Calu3 (cell line): ENCODE results near the gene SLX9. TPM values are rescaled to one million over a fixed set of nuclear protein-coding genes. Genes with fewer than 3 reads are reported as not detected.

Experiments
- BruUV-seq: library from RNA; stranded (reverse); fragments of 400-500 nt; replicated peaks from 2 replicates; lab custom pipeline; 2021; lab: Mats Ljungman, UMichigan
- CTCF ChIA-PET: fragments of 300-600 bp; sonication (Branson Sonifier 250); formaldehyde crosslinking; loops from one replicate; lab custom pipeline; 2022; ENCODE audit warnings: antibody characterized with exemption; lab: Charles Lee
- DNase-seq: peaks from one replicate; pipeline ENCODE4 v3.0.0; 2022
- H3K27ac Mint-ChIP-seq: one replicate; pipeline ENCODE4 v1.8.0; 2022; ENCODE audit warnings: mixed read lengths; ENCODE audit not compliant: unreplicated experiment
- H3K27me3 Mint-ChIP-seq: one replicate; pipeline ENCODE4 v1.8.0; 2022; ENCODE audit warnings: mixed read lengths; ENCODE audit not compliant: unreplicated experiment
- H3K36me3 Mint-ChIP-seq: one replicate; pipeline ENCODE4 v1.8.0; 2022; ENCODE audit warnings: mild to moderate bottlenecking, moderate library complexity, mixed read lengths; ENCODE audit not compliant: insufficient read depth, unreplicated experiment
- H3K4me1 Mint-ChIP-seq: one replicate; pipeline ENCODE4 v1.8.0; 2022; ENCODE audit warnings: mild to moderate bottlenecking, low read depth, mixed read lengths; ENCODE audit not compliant: unreplicated experiment
- H3K4me3 Mint-ChIP-seq: one replicate; pipeline ENCODE4 v1.8.0; 2022; ENCODE audit warnings: mild to moderate bottlenecking, low read depth, moderate library complexity, mixed read lengths; ENCODE audit not compliant: unreplicated experiment
- H3K9me3 Mint-ChIP-seq: one replicate; pipeline ENCODE4 v1.8.0; 2022; ENCODE audit warnings: low read depth, mixed read lengths; ENCODE audit not compliant: unreplicated experiment
- CTCF ChIP-seq: fragments of 200-600 bp; IDR thresholded peaks from one replicate; pipeline ENCODE4 v1.8.0; 2022; ENCODE audit warnings: antibody characterized with exemption; ENCODE audit not compliant: unreplicated experiment
- intact Hi-C: fragments of 100-400 bp; cut with micrococcal nuclease; formaldehyde crosslinking; loops from one replicate; pipeline ENCODE4 v1.10.0; 2022; ENCODE audit not compliant: unreplicated experiment
- total RNA-seq: library from RNA; stranded (reverse); gene quantifications from 2 replicates; pipeline ENCODE4 v1.2.3, GENCODE V29; 2022

Gene SLX9
- total RNA-seq, 1 experiment from 2014 or later: 24.6 TPM

- H3K36me3 Mint-ChIP-seq: peaks cover 5% of the 10 kb centered on the region
- intact Hi-C loops: loop anchor here (2.0 kb wide), 1 partner anchor 180 kb away; no protein-coding TSS in a partner anchor
- DNase-seq: no peak
- CTCF ChIA-PET: interaction anchor here (0.7 to 1.4 kb wide), 6 partner anchors 180 to 434 kb away, joined by 3 to 33 read pairs (median 8); no protein-coding TSS in a partner anchor
- H3K4me3 Mint-ChIP-seq: no peak overlapping the region
- no peaks in the 10 kb centered on the region for H3K9me3 Mint-ChIP-seq
- no TSS peak for BruUV-seq
- no peaks in the 10 kb centered on the region for H3K27me3 Mint-ChIP-seq
- H3K4me1 Mint-ChIP-seq: no peaks in the 10 kb centered on the region
- H3K27ac Mint-ChIP-seq: no peak overlapping the region
- TF ChIP-seq CTCF: no peak
These were observed 9.4 kb downstream of the SLX9 start for GRCh38 chr21:44949161-44949778.

- intact Hi-C loops: loop anchor here (2.0 kb wide), 1 partner anchor 179 kb away; no protein-coding TSS in a partner anchor
- H3K4me3 Mint-ChIP-seq: no peak overlapping the region
- peak; percentile 81 for DNase-seq
- H3K27ac Mint-ChIP-seq: no peak overlapping the region
- TF ChIP-seq CTCF: peak; percentile 77
- no TSS peak for BruUV-seq
- peaks cover 5% of the 10 kb centered on the region for H3K36me3 Mint-ChIP-seq
- H3K27me3 Mint-ChIP-seq: no peaks in the 10 kb centered on the region
- CTCF ChIA-PET: interaction anchor here (0.6 to 1.4 kb wide), 10 partner anchors 152 to 435 kb away, joined by 3 to 33 read pairs (median 4); no protein-coding TSS in a partner anchor
- no peaks in the 10 kb centered on the region for H3K9me3 Mint-ChIP-seq
- no peaks in the 10 kb centered on the region for H3K4me1 Mint-ChIP-seq
These were observed 10.0 kb downstream of the SLX9 start for GRCh38 chr21:44949779-44950198.

- H3K4me1 Mint-ChIP-seq: no peaks in the 10 kb centered on the region
- no peak for TF ChIP-seq CTCF
- H3K9me3 Mint-ChIP-seq: no peaks in the 10 kb centered on the region
- H3K36me3 Mint-ChIP-seq: peaks cover 8% of the 10 kb centered on the region
- CTCF ChIA-PET: interaction anchor here (0.6 to 1.4 kb wide), 8 partner anchors 152 to 195 kb away, joined by 3 to 33 read pairs (median 6); no protein-coding TSS in a partner anchor
- no peak overlapping the region for H3K27ac Mint-ChIP-seq
- intact Hi-C loops: no loop called here
- no peaks in the 10 kb centered on the region for H3K27me3 Mint-ChIP-seq
- H3K4me3 Mint-ChIP-seq: no peak overlapping the region
- BruUV-seq: no TSS peak
- no peak for DNase-seq
These were observed 10.5 kb downstream of the SLX9 start for GRCh38 chr21:44950351-44950750.

- CTCF ChIA-PET: interaction anchor here (1.2 kb wide), 1 partner anchor 179 kb away, joined by 3 read pairs; no protein-coding TSS in a partner anchor
- peaks cover 12% of the 10 kb centered on the region for H3K36me3 Mint-ChIP-seq
- no peaks in the 10 kb centered on the region for H3K27me3 Mint-ChIP-seq
- no peaks in the 10 kb centered on the region for H3K9me3 Mint-ChIP-seq
- H3K27ac Mint-ChIP-seq: no peak overlapping the region
- intact Hi-C loops: no loop called here
- H3K4me3 Mint-ChIP-seq: no peak overlapping the region
- DNase-seq: no peak
- no TSS peak for BruUV-seq
- no peaks in the 10 kb centered on the region for H3K4me1 Mint-ChIP-seq
- TF ChIP-seq CTCF: no peak
These were observed 11.5 kb downstream of the SLX9 start for GRCh38 chr21:44951186-44951915.
